ENCODE measurements around the gene ATRNL1. TPM values are rescaled to one million over a fixed set of nuclear protein-coding genes. Genes with fewer than 3 reads are reported as not detected.
A peak's percentile ranks its signal among the peaks of the same experiment; 100 is the strongest.
"Not testable (repeated sequence)": the region's sequence is repeated elsewhere in the genome, so short reads cannot be mapped to it uniquely, and the experiment has no call there.

The ATRNL1 gene
- polyA plus RNA-seq, 2 of the 4 experiments (the other 2 are of a cell fraction), result 0.13 to 0.34 TPM

- TF ChIP-seq USF2 (IDR thresholded peaks at IDR 0.05), result no peak
These were observed 78.3 kb downstream of the ATRNL1 start (continued) for GRCh38 chr10:115171392-115171960.

GRCh38 chr10:115173915-115174443 is 80.8 kb downstream of the ATRNL1 start:
- H3K4me3 ChIP-seq, result no peak overlapping the region
- ATAC-seq (no peak), DNase-seq (ENCODE audit: low read depth in 1 of 2, low spot score in 1 of 2) (no peak), FAIRE-seq (no peak)
- no peak overlapping the region for H3K27ac ChIP-seq
- H3K4me1 ChIP-seq, result no peaks in the 10 kb centered on the region
- CTCF ChIA-PET, result no interaction called here
- POLR2A ChIA-PET, result no interaction called here
- TF ChIP-seq FOXS1 (CRISPR knock-in tag; IDR thresholded peaks at IDR 0.05), result no peak
- no peak for TF ChIP-seq RNF2 (IDR thresholded peaks at IDR 0.05; ENCODE audit: borderline replicate concordance, low read depth)
- TF ChIP-seq BCL3 (IDR thresholded peaks at IDR 0.05), result no peak
- no peak for TF ChIP-seq CEBPB (IDR thresholded peaks at IDR 0.05)
- TF ChIP-seq E2F6 (IDR thresholded peaks at IDR 0.05; ENCODE audit: borderline replicate concordance, low read depth), result no peak
- no peak for TF ChIP-seq PHF8 (IDR thresholded peaks at IDR 0.05; ENCODE audit: borderline replicate concordance, low read depth)
- TF ChIP-seq MAX (IDR thresholded peaks at IDR 0.05), result no peak
- TF ChIP-seq EHMT2 (IDR thresholded peaks at IDR 0.05; ENCODE audit: low read depth), result no peak
- no peak for TF ChIP-seq RFX5 (IDR thresholded peaks at IDR 0.05)
- TF ChIP-seq POLR2AphosphoS2 (conservative IDR thresholded peaks at IDR 0.05; ENCODE audit: low read length), result no peak
- TF ChIP-seq SREBF2 (IDR thresholded peaks at IDR 0.05), result no peak
- TF ChIP-seq EP300 (IDR thresholded peaks at IDR 0.05), result no peak
- TF ChIP-seq MAZ (IDR thresholded peaks at IDR 0.05; ENCODE audit: borderline replicate concordance, low read depth, low read length), result no peak
- TF ChIP-seq HDAC2 (IDR thresholded peaks at IDR 0.05), result no peak
- TF ChIP-seq MAFK (IDR thresholded peaks at IDR 0.05; ENCODE audit: partially characterized antibody), result no peak
- no peak for TF ChIP-seq NFE2L2 (conservative IDR thresholded peaks at IDR 0.05; ENCODE audit: low read length)
- no peak for TF ChIP-seq SMC3 (IDR thresholded peaks at IDR 0.05)
- TF ChIP-seq ELK1 (IDR thresholded peaks at IDR 0.05; ENCODE audit: low read depth, low read length), result no peak
- no peaks in the 10 kb centered on the region for H3K9me3 ChIP-seq
- no peak overlapping the region for H3K4me2 ChIP-seq
- WGBS (ENCODE audit: missing lambda C conversion rate), result 22% methylated on average over 3 of the region's 3 CpGs

- ATAC-seq; H3K27ac ChIP-seq; FAIRE-seq; CTCF ChIA-PET; POLR2A ChIA-PET; H3K4me3 ChIP-seq; H3K4me1 ChIP-seq; DNase-seq (ENCODE audit: low read depth in 1 of 2, low spot score in 1 of 2); H3K9me3 ChIP-seq: not testable (repeated sequence)
- peak overlapping the region; percentile 41; the same call in 1 of the 3 replicates for H3K4me2 ChIP-seq
- peak; percentile 3 for TF ChIP-seq MAFK (IDR thresholded peaks at IDR 0.05; ENCODE audit: partially characterized antibody)
- 95% methylated on average over 2 of the region's 2 CpGs for WGBS (ENCODE audit: missing lambda C conversion rate)
These were observed 114.1 kb downstream of the ATRNL1 start for GRCh38 chr10:115207276-115207675.

Measured in A549 (cell line).